NCI-H345 (cell line): ENCODE measurements around the gene BABAM1.

Experiments
- DNase-seq: peaks from one replicate; lab custom pipeline; 2025; lab: John Stamatoyannopoulos, UW

Gene BABAM1

DNA sequence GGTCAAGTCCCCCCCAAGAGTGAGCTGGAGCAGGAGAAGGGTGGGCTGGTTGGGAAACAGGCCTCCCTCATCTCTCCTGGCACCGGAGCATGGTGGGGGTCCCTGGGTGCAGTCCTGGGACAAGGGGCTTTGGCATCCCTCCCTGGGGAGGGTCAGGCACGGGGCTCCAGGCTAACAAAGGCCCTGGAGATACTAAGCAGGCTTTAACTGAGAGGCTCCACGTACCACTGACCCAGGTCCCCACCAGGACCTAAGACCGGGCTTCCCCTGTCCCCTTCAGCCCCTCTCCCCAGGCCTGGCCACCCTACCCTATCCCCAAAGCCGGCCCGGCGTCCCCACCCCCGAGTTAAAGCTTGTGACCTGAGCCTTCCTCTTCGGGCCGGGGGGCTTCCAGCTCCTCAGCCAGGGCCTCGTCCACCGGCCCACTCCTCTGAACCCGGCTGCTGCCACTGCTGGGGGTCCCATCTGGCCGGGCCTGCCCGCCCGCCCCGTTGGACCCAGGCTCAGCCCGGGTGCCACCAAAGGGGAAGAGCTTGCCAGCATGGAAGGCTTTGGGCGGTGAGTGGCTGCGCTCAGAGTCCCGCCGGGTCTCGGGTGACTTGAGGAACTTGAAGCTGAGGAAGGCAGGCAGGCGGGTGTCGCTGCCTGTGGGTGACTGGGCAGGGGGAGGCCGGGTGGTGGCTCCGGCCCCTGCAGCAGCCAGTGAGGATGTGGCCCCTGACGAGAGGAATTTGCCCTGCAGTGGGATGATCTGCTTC is 57.3 kb downstream of the BABAM1 start:
- DNase-seq, result no peak

GRCh38 chr19:17325133-17325532 is 57.9 kb downstream of the BABAM1 start:
- no peak for DNase-seq

DNA sequence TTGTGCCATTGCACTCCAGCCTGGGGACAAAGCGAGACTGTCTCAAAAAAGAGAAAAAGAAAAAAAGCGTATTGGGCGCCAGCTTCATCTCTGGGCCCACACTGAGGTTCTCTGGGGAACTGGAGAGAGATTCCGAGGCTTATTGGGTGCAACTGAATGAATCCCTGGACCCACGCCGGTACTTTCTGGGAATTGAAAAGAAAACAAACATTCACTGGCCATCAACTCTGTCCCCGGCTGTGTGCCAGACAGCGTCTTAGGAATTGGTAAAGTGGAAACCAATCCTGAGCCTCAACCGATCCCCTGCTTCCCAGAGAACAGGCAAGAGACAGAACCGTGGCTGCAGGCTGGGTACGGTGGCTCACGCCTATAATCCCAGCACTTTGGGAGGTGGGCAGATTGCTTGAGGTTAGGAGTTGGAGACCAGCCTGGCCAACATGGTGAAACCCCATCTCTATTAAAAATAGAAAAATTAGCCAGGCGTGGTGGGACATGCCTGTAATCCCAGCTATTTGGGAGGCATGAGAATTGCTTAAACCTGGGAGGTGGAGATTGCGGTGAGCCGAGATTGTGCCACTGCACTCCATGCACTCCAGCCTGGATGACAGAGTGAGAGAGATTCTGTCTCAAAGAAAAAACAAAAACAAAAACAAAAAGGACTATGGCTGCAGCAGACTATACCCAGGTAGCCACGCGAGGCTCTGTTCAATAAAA is 58.8 kb downstream of the BABAM1 start:
- DNase-seq, result no peak

DNA sequence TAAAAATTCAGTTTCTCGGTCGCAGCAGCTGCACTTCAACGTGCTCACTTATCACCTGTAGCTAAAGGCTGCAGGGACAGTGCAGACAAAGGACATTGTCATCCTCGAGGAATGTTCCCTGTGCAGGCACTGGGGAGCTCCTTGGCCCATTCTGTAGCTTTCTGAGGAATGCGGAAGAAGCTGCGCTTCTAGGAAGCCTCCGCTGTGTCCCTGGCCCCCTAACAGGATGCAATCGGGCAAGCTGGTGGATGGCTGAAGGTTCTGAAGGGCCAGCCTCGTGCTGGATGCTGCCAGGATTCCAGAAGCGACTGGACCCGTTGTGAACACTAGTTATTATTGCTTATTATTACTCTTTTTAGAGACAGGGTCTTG is 59.3 kb downstream of the BABAM1 start:
- DNase-seq, result no peak

DNA sequence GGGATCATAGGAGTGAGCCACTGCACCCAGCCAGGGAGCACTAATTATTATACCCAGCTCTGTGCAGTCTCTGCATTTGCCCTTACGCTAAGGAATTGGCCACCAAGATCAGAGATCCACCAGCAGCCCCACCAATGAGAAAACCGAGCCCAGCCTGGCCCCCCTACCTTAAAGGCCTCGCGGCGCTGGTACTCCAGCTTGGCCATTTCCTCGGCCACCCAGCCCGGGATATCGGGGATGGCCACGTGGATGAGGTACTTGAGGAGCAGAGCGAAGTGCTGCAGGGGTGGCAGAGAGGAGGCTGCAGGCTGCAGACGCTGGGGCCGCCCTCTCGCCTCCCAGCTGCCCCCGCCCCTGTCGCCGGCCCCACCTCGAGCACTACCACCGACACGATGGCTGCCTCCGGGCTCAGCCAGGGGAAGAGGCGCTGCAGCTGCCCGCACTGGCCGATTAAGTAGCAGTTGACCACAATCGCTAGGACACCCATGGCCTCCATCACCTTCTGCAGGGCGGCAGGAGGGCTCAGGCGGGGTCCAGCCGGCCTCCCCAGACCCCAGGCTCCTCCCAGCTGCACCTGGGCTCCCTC is 59.9 kb downstream of the BABAM1 start:
- DNase-seq, result no peak

GRCh38 chr19:17327654-17328516 is 60.6 kb downstream of the BABAM1 start:
- DNase-seq, result no peak
